Diencephalon (tissue), 1 donor: ENCODE measurements around the gene GASK1B. TPM values are rescaled to one million over a fixed set of nuclear protein-coding genes. Genes with fewer than 3 reads are reported as not detected.

ENCODE experiments used
- total RNA-seq: library from RNA; depleted of rRNA; stranded (reverse); fragments of >200 nt; gene quantifications from one replicate; pipeline ENCODE4 v1.2.3, GENCODE V29; 2014

GASK1B gene
- total RNA-seq: 44.8 TPM

DNA sequence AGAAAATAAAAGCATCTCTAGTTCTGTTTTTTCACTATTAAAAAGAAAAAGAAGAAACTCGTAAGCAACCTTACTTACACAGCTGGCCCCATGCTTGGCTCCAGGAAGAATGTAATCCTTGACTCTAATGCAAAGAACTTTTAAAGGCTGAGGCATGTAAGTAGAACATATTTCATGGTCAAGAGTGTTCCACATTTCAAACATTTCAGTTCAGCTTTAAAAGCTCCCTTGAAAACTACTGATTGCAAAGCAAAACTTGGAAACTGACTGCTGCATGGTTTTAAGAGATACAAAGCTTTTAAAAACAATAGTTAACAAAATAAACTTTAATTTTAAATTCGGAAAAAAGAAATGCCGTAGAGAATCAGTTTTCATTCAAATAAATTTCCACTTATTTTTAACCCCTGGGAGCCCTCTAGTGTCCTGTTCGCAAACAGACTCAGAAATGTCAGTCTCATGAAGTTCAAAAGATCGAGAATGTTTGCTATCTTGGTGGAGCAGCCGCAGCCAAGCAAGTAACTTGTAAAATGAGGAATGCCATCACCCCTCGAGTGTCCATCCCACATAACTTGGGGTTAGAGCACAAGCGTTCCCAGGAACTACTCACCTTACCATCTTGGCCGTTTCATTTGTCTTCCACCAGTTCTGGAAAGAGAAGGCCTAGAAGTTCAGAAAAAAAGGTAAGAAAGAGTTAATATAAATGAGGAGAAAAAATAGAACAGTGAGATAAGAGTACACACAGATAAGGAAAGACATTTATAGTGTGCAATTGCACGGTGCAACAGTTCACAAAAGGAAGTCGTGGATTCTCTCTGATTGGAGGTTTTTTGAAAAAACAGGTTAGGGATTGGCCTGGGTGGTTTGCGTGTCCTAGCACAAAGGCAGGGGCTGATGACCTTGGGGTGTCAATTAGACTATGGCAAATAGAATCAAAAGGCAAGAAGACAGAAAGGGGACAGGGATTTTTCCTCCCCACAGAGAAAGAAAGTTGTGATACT is at the start of gene GASK1B:
Gene GASK1B (minus strand): TSS at position 765 of the 998 bp plus-strand sequence. CDS start 1,650 bp downstream, outside the sequence.

GRCh38 chr4:158209825-158210807 is 37.3 kb upstream of the GASK1B start, which contains the start of gene TMEM144:
Gene TMEM144 (plus strand): TSS chr4:158210486. CDS start chr4:158212668, 2,182 bp downstream.

Other genes with a start within 250 kb of the GASK1B start
- 9.7 TPM for gene TMEM144, start 37.5 kb upstream of the GASK1B start, total RNA-seq